ENCODE results near the gene EEF1AKMT1. TPM values are rescaled to one million over a fixed set of nuclear protein-coding genes. Genes with fewer than 3 reads are reported as not detected.

The EEF1AKMT1 gene
- total RNA-seq, 1 donor from 2014 or later: 9.4 TPM

DNA sequence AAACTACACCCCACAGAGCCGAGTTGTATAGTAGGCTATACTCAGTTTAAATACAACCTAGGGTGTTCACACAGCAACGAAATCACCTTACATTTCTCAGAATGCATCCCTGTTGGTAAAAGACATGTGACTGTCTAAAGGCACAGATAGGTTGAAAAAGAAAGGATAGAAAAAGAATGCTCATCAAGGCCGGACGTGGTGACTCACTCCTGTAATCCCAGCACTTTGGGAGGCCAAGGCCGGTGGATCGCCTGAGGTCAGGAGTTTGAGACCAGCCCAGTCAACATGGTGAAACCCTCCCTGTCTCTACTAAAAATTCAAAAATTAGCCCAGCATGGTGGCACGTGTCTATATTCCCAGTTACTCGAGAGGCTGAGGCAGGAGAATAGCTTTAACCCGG, 74.0 kb downstream of the EEF1AKMT1 start:
- no peaks in the 10 kb centered on the region for H3K27me3 Mint-ChIP-seq (ENCODE audit: low read depth)
- peaks cover 2% of the 10 kb centered on the region for H3K36me3 Mint-ChIP-seq (ENCODE audit: low read depth)
- no peaks in the 10 kb centered on the region for H3K9me3 Mint-ChIP-seq (ENCODE audit: low read depth)
- H3K4me3 Mint-ChIP-seq (ENCODE audit: unreplicated experiment): no peak overlapping the region
- no peak overlapping the region for H3K27ac Mint-ChIP-seq (ENCODE audit: unreplicated experiment)
- TF ChIP-seq, protein P1, sequence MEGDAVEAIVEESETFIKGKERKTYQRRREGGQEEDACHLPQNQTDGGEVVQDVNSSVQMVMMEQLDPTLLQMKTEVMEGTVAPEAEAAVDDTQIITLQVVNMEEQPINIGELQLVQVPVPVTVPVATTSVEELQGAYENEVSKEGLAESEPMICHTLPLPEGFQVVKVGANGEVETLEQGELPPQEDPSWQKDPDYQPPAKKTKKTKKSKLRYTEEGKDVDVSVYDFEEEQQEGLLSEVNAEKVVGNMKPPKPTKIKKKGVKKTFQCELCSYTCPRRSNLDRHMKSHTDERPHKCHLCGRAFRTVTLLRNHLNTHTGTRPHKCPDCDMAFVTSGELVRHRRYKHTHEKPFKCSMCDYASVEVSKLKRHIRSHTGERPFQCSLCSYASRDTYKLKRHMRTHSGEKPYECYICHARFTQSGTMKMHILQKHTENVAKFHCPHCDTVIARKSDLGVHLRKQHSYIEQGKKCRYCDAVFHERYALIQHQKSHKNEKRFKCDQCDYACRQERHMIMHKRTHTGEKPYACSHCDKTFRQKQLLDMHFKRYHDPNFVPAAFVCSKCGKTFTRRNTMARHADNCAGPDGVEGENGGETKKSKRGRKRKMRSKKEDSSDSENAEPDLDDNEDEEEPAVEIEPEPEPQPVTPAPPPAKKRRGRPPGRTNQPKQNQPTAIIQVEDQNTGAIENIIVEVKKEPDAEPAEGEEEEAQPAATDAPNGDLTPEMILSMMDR (IDR thresholded peaks at IDR 0.05): no peak
- DNase-seq (ENCODE audit: low spot score): no peak
- peaks cover 11% of the 10 kb centered on the region for H3K4me1 Mint-ChIP-seq (ENCODE audit: low read depth)

- Mint-ChIP-seq H3K4me1 (ENCODE audit: low read depth) (no peaks in the 10 kb centered on the region), H3K27ac (ENCODE audit: unreplicated experiment) (no peak overlapping the region), H3K36me3 (ENCODE audit: low read depth) (peaks cover 2% of the 10 kb centered on the region), H3K4me3 (ENCODE audit: unreplicated experiment) (no peak overlapping the region), H3K27me3 (ENCODE audit: low read depth) (no peaks in the 10 kb centered on the region), H3K9me3 (ENCODE audit: low read depth) (no peaks in the 10 kb centered on the region)
- TF ChIP-seq, protein P1 (IDR thresholded peaks at IDR 0.05): no peak
- DNase-seq (ENCODE audit: low spot score): no peak
These were observed 77.7 kb downstream of the EEF1AKMT1 start for GRCh38 chr13:20696073-20696472.

DNA sequence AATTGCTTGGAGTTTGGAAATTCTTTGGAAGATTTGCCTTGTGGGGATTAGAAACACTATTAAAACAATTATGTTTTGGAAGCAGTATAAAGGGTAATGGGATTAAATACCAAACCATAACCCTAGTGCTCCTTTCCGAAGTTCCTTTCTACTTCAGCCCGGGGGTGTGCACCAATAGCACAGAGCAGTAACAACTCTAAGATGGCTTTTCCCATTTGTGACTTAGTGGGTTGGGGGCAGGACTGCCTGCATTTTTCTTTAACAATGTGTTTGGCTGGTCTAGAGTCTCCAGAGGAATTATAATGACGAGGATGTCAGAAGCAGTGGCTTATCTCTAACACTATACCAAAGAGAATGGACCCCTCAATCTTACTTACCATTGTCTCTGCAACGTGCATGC, 82.1 kb downstream of the EEF1AKMT1 start:
- TF ChIP-seq, protein P1 (IDR thresholded peaks at IDR 0.05): no peak
- no peaks in the 10 kb centered on the region for H3K9me3 Mint-ChIP-seq (ENCODE audit: low read depth)
- H3K27ac Mint-ChIP-seq (ENCODE audit: unreplicated experiment): no peak overlapping the region
- no peaks in the 10 kb centered on the region for H3K36me3 Mint-ChIP-seq (ENCODE audit: low read depth)
- no peak overlapping the region for H3K4me3 Mint-ChIP-seq (ENCODE audit: unreplicated experiment)
- H3K27me3 Mint-ChIP-seq (ENCODE audit: low read depth): no peaks in the 10 kb centered on the region
- no peak for DNase-seq (ENCODE audit: low spot score)
- H3K4me1 Mint-ChIP-seq (ENCODE audit: low read depth): peaks cover 10% of the 10 kb centered on the region

GRCh38 chr13:20689291-20689690, 84.5 kb downstream of the EEF1AKMT1 start:
- Mint-ChIP-seq H3K9me3 (ENCODE audit: low read depth) (no peaks in the 10 kb centered on the region), H3K4me3 (ENCODE audit: unreplicated experiment) (no peak overlapping the region), H3K36me3 (ENCODE audit: low read depth) (no peaks in the 10 kb centered on the region), H3K4me1 (ENCODE audit: low read depth) (peaks cover 14% of the 10 kb centered on the region), H3K27ac (ENCODE audit: unreplicated experiment) (no peak overlapping the region), H3K27me3 (ENCODE audit: low read depth) (no peaks in the 10 kb centered on the region)
- DNase-seq (ENCODE audit: low spot score): no peak
- TF ChIP-seq, protein P1 (IDR thresholded peaks at IDR 0.05): no peak

DNA sequence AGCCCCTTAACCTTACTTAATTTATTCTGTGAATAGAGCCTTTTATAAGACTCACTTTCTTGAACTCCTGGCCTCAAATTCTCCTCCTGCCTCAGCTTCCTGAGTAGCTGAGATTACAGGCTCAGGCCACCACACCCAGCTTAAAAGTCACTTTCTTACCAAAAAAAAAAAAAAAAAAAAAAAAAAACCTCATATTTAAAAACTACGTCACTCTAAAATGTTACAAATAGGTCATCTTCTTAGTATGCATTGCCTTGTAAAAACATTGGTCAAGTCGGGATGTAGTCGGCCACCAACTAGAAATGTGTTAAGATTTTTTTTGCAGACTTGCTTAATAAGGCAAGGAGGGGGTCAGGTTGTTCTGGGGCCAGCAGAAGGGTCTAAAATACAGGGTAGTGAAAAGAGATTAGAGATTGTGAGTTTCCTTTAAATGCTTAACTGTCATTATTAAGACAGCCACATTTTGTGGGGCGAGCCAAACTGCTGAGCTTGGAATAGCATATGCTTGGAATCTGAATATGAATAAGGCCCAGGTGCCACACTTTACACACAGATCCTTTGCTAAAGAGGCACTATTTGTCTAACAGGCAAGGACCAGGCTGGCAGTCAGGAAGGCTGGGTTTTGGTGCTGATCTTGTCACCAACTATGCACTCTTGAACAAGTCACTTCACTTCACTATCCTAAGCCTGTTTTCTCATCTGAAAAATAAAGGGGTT, 86.7 kb downstream of the EEF1AKMT1 start:
- peaks cover 14% of the 10 kb centered on the region for H3K4me1 Mint-ChIP-seq (ENCODE audit: low read depth)
- H3K4me3 Mint-ChIP-seq (ENCODE audit: unreplicated experiment): no peak overlapping the region
- DNase-seq (ENCODE audit: low spot score): no peak
- no peaks in the 10 kb centered on the region for H3K9me3 Mint-ChIP-seq (ENCODE audit: low read depth)
- H3K27ac Mint-ChIP-seq (ENCODE audit: unreplicated experiment): peak overlapping the region; percentile 54
- H3K27me3 Mint-ChIP-seq (ENCODE audit: low read depth): no peaks in the 10 kb centered on the region
- no peaks in the 10 kb centered on the region for H3K36me3 Mint-ChIP-seq (ENCODE audit: low read depth)
- TF ChIP-seq, protein P1 (IDR thresholded peaks at IDR 0.05): no peak
